ENCODE results near the gene FOCAD.

DNA sequence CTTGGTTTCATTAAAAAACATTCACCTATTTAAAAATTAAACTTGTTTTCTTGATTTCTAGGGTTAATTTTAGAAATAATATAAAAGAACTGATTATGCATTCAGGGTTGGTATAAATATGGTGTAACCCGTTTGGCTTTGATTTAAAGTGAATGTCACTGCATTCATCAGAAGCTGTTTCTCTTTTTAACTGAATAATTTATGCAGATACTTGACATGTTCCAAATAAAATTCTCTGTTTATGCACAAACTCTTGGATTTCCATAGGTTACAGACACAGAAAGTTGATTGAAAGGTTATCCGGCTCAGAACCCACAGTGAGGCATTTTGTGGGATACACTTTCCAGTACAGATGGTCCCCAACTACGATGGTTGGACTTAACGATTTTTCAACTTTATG is 186.1 kb downstream of the FOCAD start:
- TF ChIP-seq, protein P1, sequence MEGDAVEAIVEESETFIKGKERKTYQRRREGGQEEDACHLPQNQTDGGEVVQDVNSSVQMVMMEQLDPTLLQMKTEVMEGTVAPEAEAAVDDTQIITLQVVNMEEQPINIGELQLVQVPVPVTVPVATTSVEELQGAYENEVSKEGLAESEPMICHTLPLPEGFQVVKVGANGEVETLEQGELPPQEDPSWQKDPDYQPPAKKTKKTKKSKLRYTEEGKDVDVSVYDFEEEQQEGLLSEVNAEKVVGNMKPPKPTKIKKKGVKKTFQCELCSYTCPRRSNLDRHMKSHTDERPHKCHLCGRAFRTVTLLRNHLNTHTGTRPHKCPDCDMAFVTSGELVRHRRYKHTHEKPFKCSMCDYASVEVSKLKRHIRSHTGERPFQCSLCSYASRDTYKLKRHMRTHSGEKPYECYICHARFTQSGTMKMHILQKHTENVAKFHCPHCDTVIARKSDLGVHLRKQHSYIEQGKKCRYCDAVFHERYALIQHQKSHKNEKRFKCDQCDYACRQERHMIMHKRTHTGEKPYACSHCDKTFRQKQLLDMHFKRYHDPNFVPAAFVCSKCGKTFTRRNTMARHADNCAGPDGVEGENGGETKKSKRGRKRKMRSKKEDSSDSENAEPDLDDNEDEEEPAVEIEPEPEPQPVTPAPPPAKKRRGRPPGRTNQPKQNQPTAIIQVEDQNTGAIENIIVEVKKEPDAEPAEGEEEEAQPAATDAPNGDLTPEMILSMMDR (IDR thresholded peaks at IDR 0.05) = no peak
- no peak for TF ChIP-seq POLR2A (IDR thresholded peaks at IDR 0.05)

Data from body of pancreas (tissue), 4 donors.